Measurements from ENCODE around the gene HES3.

Gene HES3

DNA sequence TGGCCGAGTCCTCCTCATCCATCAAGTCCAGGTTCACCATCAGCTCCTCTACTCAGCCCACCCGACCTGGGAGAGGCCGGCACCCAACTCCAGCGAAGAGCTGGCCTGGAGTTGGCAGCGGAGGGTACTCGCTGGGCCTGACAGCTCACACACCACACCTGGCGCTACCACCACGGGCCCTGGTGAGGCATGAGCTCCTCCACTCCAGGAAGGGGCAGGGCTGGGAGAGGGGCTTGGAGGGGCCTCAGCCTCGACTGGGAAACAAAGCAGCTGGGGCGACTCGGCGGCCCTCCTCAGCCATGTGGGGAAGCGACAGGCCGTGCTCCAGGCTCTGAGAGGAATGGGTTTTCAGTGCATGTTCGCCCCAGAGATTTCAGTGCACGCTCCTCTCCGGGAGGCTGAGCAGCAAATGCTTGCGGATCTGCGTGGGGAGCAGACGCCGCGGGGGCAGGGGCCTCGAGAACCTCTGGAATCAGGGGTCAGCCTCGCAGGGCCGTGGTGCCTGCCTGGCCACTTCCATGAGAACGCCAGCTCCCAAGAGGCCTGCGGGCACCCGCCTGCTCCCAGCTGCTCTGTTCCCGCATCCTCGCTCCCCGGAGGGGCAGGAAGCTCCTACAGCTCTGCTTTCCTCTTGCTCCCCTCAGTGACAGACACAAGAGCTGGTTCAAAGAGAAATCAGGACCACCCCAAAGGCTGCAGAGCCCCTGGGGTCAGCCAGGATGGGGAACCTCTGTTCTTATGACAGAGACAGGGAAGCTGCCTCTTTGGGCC lies 35.8 kb downstream of the HES3 start:
- DNase-seq (ENCODE audit: low read depth in 2 of 2), result no peak

- DNase-seq (ENCODE audit: low read depth in 2 of 2), result no peak
Observed at GRCh38 chr1:6280761-6281451, 36.9 kb downstream of the HES3 start.

DNA sequence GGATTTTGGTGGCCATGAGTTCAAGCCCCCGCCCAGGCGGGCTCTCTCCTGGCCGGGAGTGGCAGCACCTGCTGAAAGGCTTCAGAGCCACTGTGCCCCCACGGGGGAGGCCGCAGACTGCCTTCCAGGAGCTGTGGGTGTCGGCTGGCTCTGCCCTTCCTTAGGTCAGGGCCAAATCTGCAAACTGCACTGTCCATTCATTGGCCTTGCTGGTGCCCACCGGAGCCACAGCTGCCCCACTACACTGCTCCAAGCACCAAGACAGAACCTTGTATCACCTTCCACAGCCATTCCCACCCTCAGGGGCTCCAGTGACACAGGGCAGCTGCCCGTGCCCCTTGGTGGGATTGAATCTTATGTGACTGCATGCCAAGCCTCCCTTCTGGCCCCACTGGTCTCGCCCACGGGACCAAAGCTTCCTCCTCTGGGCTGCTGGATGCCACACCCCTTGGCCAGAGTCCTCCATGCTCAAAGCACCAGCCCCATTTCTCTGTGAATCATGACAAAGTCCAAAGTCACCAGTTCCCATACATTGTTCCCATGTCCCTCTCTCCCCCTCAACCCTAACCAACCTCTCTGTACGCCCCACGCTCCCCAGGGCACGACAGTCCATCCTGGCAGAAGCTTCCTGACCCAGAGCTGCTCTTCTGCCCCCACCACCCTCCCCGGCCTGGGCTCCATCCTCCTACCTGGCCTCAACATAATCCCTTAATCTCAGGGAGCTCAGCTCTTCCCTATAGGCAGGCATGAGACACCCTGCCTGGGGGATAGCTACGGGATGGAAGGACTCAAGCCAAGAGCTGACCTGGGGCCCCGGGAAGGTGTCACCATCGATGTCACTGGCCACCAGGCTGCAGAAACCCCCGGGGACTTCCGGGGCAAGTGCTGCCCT lies 37.8 kb downstream of the HES3 start:
- DNase-seq (ENCODE audit: low read depth in 2 of 2), result no peak

GRCh38 chr1:6282577-6283270 lies 38.7 kb downstream of the HES3 start:
- no peak for DNase-seq (ENCODE audit: low read depth in 2 of 2)

- DNase-seq (ENCODE audit: low read depth in 2 of 2), result no peak
Observed at GRCh38 chr1:6285336-6285735, 41.4 kb downstream of the HES3 start.

- DNase-seq (ENCODE audit: low read depth in 2 of 2), result no peak
Observed at GRCh38 chr1:6286266-6286665, 42.3 kb downstream of the HES3 start.

DNA sequence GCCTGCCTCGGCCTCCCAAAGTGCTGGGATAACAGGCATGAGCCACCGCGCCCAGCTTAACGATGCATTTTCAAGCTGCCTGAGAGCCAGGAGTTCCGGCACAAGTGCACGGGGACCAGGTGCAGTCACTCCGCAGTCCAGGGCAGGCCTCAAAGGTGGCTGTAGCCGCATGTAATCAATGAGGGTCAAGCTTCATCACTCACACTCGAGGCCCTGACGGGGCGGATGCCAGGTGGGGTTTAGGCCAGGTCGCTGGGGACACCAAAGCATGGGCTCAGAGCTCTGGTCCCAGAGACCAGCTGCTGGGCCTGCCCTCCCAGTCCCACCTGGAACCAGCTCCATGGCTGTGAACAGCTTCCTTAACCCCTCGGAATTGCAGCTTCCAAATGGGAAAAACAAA lies 43.0 kb downstream of the HES3 start:
- no peak for DNase-seq (ENCODE audit: low read depth in 2 of 2)

- no peak for DNase-seq (ENCODE audit: low read depth in 2 of 2)
Observed at GRCh38 chr1:6287431-6287886, 43.5 kb downstream of the HES3 start.

DNA sequence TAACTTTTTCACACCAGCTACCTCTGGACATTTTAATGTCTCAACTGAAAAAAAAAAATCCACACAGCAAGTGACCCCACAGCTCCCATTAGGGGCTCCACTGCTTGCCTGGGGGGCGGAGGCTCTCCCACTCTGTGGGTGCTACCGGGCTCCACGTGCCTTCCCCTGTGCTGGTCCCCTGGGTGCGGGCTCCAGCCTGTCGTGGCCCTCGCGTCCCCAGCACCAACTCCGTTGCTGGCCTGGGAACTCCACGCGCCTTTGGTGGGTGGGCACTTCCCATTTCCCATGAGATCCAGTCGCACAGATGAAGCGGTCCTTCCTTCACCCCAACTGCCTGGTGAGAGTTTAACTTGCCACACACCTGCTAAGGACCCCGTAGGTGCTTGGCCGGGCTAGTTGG lies 44.0 kb downstream of the HES3 start:
- DNase-seq (ENCODE audit: low read depth in 2 of 2), result no peak

DNA sequence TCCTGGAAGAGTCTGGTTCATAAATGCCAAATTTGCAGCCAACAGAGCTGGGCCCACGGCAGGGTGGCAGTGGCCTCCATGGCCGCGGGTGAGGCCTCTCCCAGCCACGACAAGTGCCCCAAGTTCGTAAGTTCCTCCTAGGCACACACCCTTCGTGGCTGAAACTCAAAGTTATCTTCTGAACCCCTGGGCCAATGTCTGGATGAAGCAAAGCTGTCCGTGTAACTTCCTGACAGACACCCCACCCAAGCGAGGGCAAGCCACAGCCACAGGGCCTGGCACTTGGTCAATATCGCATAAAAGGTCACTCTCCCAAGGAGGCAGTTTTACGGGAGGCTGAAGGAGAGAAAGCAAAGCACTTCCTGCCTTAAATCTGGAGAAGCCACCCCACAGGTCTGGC lies 44.7 kb downstream of the HES3 start:
- DNase-seq (ENCODE audit: low read depth in 2 of 2), result no peak

DNA sequence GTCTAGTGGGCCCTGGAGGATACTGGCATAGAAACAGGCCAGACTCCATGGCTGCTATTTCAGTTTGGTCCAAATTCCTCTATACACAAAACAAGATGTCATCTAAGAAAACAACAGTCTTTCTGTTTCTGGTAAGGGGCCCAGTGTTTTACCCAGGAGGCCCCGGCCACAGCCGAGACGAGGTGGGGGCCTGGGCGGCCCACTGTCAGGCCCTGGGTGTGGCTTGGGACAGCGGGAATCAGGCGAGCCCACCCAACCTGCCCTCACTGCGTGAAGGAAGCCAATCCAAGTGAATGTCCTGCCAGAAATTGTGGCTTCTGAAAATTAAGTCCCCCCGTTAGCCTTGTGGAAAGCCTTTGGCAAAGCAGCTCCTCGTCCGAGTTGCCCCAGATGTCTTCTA lies 48.1 kb downstream of the HES3 start:
- DNase-seq (ENCODE audit: low read depth in 2 of 2), result no peak

DNA sequence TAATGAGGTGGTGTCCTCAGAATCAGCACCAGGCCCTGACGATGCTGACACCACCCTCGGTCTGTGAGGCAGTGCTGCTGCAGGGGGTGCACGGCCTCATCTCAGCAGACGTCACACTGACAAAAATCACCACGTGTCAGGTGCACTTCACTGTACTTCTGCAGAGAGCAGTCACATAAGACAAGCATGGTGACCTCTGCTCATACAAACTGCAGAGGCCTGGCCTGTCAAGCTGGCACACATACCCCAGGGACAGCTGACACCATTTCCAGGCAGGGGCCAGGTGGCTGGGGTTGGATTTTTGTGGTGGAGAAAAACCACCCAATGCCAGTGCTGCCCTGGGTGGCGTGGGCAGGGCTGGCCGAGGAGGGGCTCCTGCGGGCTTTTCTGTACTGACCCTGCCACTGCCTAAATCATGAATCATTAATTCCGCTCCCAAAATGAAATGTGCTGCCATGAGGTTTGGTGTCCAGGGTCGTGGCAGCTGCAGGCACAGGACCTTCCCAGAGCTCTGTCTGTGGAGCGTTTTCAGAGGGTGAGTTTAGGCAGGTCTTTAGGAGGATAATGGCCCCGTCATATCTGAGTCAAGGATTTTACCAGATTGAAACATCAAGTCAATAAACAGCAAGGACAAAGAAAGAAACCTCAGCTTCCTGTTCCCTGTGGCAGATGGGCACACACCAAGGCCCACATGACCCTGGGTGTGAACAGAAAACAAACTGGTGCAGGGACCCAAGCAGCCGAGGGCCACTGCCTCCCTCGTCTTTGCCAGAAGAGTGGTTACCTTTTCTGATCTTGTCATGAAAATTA lies 50.3 kb downstream of the HES3 start:
- no peak for DNase-seq (ENCODE audit: low read depth in 2 of 2)

DNA sequence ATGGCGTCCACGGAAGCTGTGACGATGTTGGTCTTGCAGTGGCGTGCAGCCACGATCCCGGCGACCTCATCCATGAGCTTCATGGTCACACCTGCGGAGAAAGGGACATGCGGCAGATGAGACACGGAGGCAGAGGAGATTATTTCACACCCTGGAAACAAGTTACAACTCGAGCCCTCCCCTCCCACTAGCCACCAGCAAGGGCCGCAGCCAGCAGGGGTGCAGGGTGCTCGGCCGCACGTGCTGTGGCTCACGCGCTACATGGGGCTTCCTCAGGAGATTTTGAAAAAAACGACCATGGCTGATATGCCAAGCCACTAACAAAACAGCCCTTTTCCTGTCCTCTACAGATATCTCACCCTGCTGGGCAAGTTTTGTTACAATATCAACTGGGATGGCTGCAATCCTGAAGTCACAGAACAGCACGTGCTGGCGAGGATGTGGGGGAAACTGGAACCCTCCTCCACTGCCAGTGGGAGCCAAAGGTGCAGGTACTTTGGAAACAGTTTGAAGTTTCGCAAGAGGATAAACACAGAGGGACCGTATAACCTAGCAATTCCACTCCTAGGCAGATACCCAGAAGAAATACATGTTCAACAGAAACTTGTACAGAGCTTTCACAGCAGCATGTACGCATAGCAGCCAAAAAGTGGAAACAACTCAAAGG lies 51.0 kb downstream of the HES3 start:
- DNase-seq (ENCODE audit: low read depth in 2 of 2), result no peak
